Mucosa of descending colon (tissue), 3 donors: ENCODE data around the gene CDKAL1. TPM values are rescaled to one million over a fixed set of nuclear protein-coding genes. Genes with fewer than 3 reads are reported as not detected.

Source experiments
- ATAC-seq: fragments of 200-7000 bp; cut with Tn5 transposase; one replicate; pipeline ENCODE4 v1.9.1; 2020; ENCODE audit warnings: mild to moderate bottlenecking, moderate library complexity
- DNase-seq, 3 donors: peaks; one replicate each; pipeline ENCODE4 v3.0.0-alpha.2; 2020
- H3K36me3 ChIP-seq: fragments of 200-600 bp; one replicate; pipeline ENCODE4 v1.8.0; 2021; ENCODE audit warnings: low read depth, mild to moderate bottlenecking
- H3K4me1 ChIP-seq: fragments of 200-600 bp; one replicate; pipeline ENCODE4 v1.8.0; 2021; ENCODE audit warnings: low read depth, mild to moderate bottlenecking
- H3K4me3 ChIP-seq: fragments of 200-600 bp; one replicate; pipeline ENCODE4 v1.8.0; 2021; ENCODE audit warnings: mild to moderate bottlenecking
- H3K9me3 ChIP-seq: fragments of 200-600 bp; one replicate; pipeline ENCODE4 v1.8.0; 2021; ENCODE audit warnings: mild to moderate bottlenecking
- CTCF ChIP-seq: fragments of 200-600 bp; IDR thresholded peaks from one replicate; pipeline ENCODE4 v1.8.0; 2022; ENCODE audit warnings: antibody characterized with exemption, mild to moderate bottlenecking
- intact Hi-C, 2 donors: fragments of 100-400 bp; cut with DNase I in 1 of 2; cut with micrococcal nuclease in 1 of 2; formaldehyde crosslinking; loops; one replicate each; pipeline versions ENCODE4 v1.11.0 to v1.11.1; 2022; cut with DNase I, micrococcal nuclease
- total RNA-seq, 3 donors: library from RNA; stranded (reverse); fragmentation: NEBNext Ultra II Directional in 2 of 3; extraction: Animal tissue kit (Norgen Biotek cat#: 25700) in 2 of 3; gene quantifications; one replicate each; pipeline versions ENCODE4 v1.2.1 to v1.2.4, GENCODE V29; 2021 to 2023
- donor health status: DM: no; HTN: no; CAD: no; lungs with moderate emphysema.
- donor health status: DM: no; HTN: no; CAD: no.
- donor health status: DM: no; HTN: yes; CAD: no.

Gene CDKAL1
- total RNA-seq, 3 donors from 2014 or later, result 13.4 to 15.5 (median 15.3) TPM

GRCh38 chr6:20688710-20689500 is 154.6 kb downstream of the CDKAL1 start:
- no peak for TF ChIP-seq CTCF
- Histone ChIP-seq H3K4me3 (no peak overlapping the region), H3K36me3 (no peaks in the 10 kb centered on the region), H3K4me1 (no peaks in the 10 kb centered on the region), H3K9me3 (no peaks in the 10 kb centered on the region)
- ATAC-seq, result no peak
- intact Hi-C loops, result no loop called here
- no peak for DNase-seq

GRCh38 chr6:20691185-20691584 is 156.9 kb downstream of the CDKAL1 start:
- Histone ChIP-seq H3K9me3 (no peaks in the 10 kb centered on the region), H3K4me3 (no peak overlapping the region), H3K36me3 (no peaks in the 10 kb centered on the region), H3K4me1 (no peaks in the 10 kb centered on the region)
- intact Hi-C loops, result no loop called here
- TF ChIP-seq CTCF, result no peak
- ATAC-seq, result no peak
- no peak for DNase-seq

GRCh38 chr6:20692023-20692422 is 157.8 kb downstream of the CDKAL1 start:
- H3K4me3 ChIP-seq, result no peak overlapping the region
- no peaks in the 10 kb centered on the region for H3K9me3 ChIP-seq
- intact Hi-C loops, result no loop called here
- TF ChIP-seq CTCF, result no peak
- no peak for DNase-seq
- no peak for ATAC-seq
- H3K4me1 ChIP-seq, result no peaks in the 10 kb centered on the region
- H3K36me3 ChIP-seq, result no peaks in the 10 kb centered on the region

- ATAC-seq (no peak), DNase-seq (no peak)
- Histone ChIP-seq H3K4me3 (no peak overlapping the region), H3K9me3 (no peaks in the 10 kb centered on the region), H3K36me3 (no peaks in the 10 kb centered on the region), H3K4me1 (no peaks in the 10 kb centered on the region)
- intact Hi-C loops, result no loop called here
- no peak for TF ChIP-seq CTCF
These were observed 159.3 kb downstream of the CDKAL1 start for GRCh38 chr6:20693466-20694063.

- no peak for DNase-seq
- intact Hi-C loops, result no loop called here
- H3K4me1 ChIP-seq, result peaks cover 2% of the 10 kb centered on the region
- ATAC-seq, result no peak
- no peaks in the 10 kb centered on the region for H3K36me3 ChIP-seq
- TF ChIP-seq CTCF, result no peak
- H3K9me3 ChIP-seq, result no peaks in the 10 kb centered on the region
- H3K4me3 ChIP-seq, result no peak overlapping the region
These were observed 162.4 kb downstream of the CDKAL1 start for GRCh38 chr6:20696676-20697075.
